HG02678 (cell line): ENCODE data around the gene TRERF1.

ENCODE experiments used
- ATAC-seq: cut with Tn5 transposase; IDR thresholded peaks from one replicate; pipeline ENCODE4 v1.9.1; 2021; ENCODE audit warnings: mild to moderate bottlenecking, moderate library complexity; ENCODE audit not compliant: unreplicated experiment

Gene TRERF1

DNA sequence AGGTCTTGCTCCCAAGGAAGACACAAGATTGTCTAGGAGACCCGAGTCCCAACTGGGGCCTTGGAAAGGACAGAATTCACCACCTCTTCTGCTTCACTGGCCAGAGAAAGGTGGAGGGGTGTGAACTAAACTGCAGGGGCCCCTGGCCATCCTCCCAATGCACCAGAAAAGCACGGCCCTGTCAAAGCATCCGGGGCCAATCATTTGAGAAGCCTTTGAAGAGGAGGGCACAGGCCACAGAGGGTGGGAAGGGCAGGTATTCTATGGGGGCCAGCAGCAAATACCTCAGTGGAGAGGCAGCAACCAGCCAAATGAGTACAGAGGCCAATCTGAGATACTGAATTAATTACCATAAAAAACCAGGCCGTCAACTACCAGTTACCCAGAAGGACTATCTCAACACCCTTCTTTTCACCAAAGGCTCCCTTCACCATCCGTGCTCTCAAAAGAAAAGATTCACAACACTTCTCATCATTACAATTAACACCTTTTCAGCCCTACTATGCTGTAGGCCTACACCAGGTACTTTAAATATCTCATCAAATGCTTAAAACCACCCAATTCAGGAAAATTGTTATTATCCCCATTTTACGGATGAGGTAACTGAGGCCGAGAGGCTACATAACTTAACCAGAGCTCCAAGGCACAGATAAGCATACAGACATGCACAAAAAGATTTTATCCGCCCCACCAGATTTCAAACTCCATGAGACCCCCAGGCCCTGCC is 50.7 kb downstream of the TRERF1 start:
- no peak for ATAC-seq

- ATAC-seq, result no peak
These were observed 51.5 kb downstream of the TRERF1 start for GRCh38 chr6:42400061-42400760.

- no peak for ATAC-seq
These were observed 55.0 kb downstream of the TRERF1 start for GRCh38 chr6:42396720-42397119.

DNA sequence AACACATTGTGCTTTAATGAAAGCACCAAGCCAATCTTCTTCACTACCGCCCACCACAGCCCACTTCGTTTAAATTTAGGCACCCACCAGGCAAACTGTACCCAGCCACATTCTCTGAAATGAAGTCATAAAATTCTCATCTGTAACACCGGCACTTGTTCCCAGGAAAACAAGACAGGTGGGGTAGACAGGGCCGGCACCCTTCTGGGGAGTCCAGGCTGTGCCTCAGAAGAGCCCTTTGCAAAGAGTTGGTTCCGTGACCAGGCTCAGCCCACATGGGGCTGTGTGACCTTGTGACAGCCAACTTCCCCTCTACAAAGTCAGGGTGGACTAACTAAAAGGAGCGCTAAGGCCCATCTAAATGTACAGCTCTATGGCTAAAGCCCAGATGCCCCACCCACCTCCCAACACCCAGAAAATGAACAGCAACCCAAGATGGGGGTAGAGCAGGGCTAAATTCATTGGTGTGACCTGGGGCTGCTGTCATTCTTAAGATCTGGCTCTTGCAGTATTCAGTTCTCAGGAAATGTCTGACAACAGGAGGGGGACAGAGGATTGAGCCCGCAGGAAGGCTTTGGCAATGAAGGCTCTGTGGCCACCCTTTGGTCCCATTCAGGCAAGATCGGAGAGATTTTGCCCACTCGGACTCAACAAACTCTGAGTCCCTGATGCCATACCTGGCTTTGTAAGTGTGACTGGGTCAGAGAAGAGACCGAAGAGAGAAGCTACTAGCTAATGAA is 56.7 kb downstream of the TRERF1 start:
- ATAC-seq, result no peak

DNA sequence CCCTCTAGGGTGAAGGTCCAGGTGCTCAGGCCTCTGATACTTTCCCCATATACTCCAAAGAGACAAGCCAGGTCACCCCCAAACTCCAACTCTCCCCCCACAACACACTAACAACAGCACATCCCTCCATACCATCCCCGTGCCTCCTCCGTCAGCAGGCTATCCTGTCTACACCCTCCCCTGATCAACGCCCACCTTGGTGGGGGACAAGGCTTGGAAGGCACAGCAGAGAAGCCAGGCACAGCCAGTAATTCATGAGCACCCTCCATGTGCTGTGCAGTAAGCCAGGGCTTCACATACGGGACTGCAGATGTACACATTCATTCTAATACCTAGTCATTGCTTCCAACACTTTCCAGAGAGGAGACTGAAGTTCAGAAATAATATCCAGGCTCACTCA is 57.6 kb downstream of the TRERF1 start:
- no peak for ATAC-seq

DNA sequence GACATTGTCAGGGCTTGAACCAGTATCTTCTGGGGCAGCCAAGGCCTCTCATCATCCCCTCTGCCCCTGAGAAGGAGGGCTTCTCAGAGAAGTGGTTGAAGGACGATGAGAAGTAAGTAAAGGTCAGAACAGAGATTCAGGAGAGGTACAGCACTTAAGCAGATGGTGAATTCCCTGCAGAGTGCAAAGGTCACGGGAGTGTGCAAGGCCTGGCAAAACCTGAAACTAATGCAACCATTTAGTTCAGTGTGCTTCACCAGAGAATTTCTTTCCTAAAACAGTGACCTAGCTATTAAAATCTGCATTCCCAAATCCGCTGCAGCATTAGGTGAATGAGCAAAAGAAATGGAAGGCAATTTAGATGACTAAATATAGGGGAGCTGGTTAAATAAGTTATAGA is 58.4 kb downstream of the TRERF1 start:
- no peak for ATAC-seq

DNA sequence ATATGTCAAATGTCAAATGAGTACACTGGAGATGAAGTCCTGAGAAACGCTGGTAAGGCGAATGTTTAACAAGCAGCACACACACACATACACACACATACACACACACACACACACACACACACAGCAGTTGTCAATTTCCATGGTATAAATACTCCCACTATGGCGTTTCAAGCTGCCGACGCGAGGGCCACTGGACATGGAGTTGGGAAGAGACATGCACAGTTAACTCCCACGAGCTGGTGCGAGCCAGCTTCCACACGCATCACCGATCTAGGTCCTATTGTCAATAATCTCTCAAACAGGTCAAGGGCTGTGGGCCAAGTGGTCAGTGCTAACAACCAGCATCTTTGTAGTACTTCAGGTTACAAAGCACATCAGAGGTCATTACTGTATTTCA is 58.9 kb downstream of the TRERF1 start:
- ATAC-seq, result no peak

DNA sequence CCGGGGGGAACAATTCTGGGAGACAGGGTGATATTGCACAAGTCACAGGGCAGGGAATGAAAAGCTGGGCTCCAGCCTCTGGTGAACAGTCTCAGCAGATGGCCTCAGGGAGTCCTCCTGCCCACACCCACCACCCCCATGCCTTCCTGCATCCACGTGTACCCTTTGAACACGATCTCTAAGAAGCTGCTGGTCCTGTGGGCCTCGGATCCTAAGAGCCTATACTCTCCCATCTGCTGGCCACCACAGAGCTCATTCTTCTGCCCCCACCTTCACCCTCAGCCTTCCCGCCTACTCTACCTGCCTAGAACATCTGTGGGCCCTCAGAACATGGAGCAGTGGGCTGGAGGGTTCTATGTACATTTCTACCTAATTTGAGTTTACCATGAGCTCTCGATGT is 60.3 kb downstream of the TRERF1 start:
- ATAC-seq, result no peak

DNA sequence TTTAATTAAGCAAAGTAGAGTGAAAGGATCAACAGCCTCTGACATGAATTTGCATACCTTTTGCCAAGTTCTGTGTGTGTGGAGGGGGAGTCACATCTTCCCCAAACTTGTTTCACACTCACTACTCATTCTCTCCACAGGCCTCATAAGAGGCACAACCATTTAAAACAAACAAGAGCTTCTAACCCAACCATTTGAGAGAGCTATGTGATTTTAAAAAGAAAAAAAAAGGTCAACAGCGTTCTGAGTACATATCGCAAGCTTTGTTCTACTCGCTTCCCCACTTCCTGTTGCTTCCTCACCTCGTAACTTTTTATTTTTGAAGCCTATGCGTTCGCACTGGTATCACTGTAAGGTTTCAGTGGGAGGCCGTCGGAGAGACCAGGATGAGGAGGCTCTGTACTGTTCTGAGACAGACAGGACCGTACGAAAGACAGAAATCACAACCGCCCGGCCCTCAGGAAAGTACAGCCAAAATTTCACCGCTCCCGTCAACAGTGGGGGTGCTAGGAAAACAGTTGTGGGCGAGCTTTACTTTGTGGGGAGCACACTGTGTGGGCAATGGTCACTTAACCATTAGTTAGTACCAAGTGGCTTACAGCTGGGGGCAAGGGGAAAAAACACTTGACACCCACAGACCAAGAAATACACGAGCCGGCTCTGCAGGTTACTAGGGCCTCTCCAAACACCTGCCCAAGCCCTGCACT is 61.3 kb downstream of the TRERF1 start:
- ATAC-seq, result no peak

GRCh38 chr6:42389736-42390135 is 62.0 kb downstream of the TRERF1 start:
- no peak for ATAC-seq

GRCh38 chr6:42388046-42388445 is 63.7 kb downstream of the TRERF1 start:
- no peak for ATAC-seq

GRCh38 chr6:42387336-42387735 is 64.4 kb downstream of the TRERF1 start:
- no peak for ATAC-seq

- ATAC-seq, result no peak
These were observed 66.4 kb downstream of the TRERF1 start for GRCh38 chr6:42385339-42385738.

DNA sequence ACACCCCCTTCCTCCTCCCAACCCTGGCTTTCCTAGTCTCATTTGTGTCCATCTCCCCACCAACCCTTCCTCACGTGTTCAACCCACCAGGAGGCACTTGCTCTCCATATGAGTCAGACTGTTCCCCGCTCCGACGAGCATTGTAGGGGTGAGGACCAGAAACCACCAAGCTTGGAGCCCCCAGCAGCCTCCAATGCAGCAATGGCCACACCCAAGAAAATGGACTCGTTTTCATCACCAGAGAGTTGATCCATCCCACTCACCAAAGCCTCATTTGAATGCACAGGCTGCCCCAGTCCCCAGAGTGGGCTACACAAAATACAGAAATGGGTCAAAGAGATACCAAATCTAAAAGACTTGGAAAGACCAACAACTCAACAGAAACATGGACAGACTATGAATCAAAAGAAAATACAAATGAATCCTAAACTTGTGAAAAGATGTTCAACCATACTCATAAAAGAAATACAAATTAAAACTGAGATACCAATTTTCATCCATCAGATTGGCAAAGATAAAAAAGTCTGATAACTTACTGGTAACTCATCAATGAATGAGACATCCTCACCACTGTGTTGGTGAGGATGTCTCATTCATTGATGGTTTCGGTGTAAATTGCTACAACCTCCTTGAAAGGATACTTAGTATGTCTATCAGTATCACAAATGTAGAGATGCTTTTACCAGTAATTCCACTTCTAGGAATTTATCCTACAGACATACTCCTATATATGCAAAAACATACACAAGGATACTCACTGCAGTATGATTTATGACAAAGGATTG is 68.1 kb downstream of the TRERF1 start:
- no peak for ATAC-seq

DNA sequence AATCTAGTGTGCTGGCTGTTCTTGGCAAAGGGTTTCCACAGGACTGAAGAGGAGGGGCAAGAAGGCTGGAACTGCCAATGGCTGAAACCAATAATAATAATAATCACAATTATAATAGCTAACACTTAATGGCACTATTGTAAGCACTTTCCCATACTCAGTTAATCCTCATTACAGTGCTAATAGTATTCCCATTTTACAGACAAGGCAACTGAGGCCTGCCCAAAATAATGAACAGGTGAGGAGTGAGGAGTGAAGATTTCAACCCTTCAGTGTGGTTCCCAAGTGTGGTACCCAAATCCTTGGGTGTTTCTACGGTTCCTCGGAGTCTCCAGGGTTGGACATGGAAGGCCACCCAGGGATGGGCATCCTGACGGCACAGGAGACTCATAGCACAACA is 69.9 kb downstream of the TRERF1 start:
- no peak for ATAC-seq

GRCh38 chr6:42380228-42380979 is 71.3 kb downstream of the TRERF1 start:
- ATAC-seq, result no peak

DNA sequence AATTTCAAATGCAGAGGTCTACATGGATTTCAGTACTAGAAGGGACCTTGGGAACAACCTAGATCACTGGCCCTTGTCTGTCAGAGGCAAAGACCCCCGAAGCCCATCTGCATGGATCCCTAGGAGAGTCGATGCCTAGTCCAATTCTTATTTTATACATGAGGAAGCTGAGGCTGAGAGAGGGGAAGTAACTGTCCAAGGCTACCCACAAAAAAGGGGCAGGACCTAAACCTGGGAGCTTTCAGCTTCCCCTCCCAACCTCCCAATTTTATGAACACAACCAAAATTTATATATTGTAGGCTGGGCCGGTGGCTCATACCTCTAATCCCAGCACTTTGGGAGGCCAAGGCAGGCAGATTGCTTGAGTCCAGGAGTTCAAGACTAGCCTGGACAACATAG is 73.2 kb downstream of the TRERF1 start:
- ATAC-seq, result no peak

GRCh38 chr6:42378125-42378524 is 73.6 kb downstream of the TRERF1 start:
- no peak for ATAC-seq

DNA sequence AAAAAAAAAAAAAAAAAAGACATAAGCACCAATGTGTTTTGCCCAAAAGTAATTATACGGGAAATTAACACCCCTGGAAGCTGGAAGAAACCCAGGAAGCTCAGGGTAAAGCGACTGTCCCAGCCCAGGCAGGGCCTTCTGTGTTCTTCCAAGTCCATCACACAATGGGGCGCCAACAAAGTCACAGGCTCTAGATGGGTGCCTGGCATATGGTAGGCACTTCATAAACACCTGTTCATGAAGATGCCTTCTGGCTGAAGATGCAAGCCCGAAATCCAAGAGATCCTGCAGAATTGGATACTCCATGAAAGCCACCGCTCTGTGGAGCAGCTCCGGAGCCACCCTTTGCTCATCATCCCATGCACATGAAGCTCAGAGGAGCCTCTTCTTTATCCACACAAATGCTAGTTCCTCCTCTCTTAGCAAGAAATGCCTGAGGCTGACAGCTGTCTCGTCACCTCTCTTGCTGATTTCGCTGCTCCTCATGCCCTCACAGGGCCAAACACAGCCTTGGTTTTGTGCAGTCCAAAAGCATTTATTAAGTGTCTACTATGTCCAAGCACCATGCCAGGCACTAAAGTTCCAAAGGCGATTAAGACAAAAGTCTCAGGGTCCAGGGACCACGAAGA is 76.6 kb downstream of the TRERF1 start:
- no peak for ATAC-seq
